Gastroesophageal sphincter (tissue), 3 donors: Measurements from ENCODE around the gene GFAP.

Experiments used
- EP300 ChIP-seq: sonication (generic); formaldehyde crosslinking; IDR thresholded peaks from one replicate; pipeline ENCODE4 v1.6.1; 2017; ENCODE audit warnings: antibody characterized with exemption, mild to moderate bottlenecking
- POLR2A ChIP-seq, 2 donors: fragments of 450-650 bp; IDR thresholded peaks; one replicate each; pipeline ENCODE4 v1.6.1; 2017; ENCODE audit warnings: antibody characterized with exemption in 2 of 2, mild to moderate bottlenecking in 2 of 2, moderate library complexity in 1 of 2
- POLR2AphosphoS5 ChIP-seq: sonication (generic); formaldehyde crosslinking; IDR thresholded peaks from one replicate; pipeline ENCODE4 v1.6.1; 2017; ENCODE audit warnings: antibody characterized with exemption
- TF ChIP-seq, protein P1 (sequence below), 4 experiments: fragments of 200-600 bp in 2 of 4; fragments of 450-650 bp in 2 of 4; sonication (generic) in 1 of 4; IDR thresholded peaks; one replicate each; pipeline ENCODE4 v1.5.1; 2017 to 2019; ENCODE audit warnings: antibody characterized with exemption in 4 of 4, mild to moderate bottlenecking in 2 of 4, moderate library complexity in 2 of 4

DNA sequence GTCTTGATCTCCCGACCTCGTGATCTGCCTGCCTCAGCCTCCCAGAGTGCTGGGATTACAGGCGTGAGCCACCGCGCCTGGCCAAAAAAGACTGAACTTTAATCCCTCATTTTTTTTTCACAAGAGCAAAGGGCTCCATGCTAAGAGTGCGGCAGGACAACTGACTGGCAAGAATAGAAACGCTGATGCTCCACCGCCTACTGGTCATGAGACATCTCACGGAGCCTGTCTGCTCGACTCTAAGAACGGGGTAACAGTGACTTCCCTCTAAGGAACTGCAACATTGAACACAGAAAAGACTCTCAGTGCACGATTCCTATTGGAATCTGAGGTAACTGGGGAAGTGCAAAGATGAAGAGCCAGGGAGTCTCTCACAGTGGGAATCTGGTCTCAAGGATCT is 43.7 kb downstream of the GFAP start:
- TF ChIP-seq POLR2A (IDR thresholded peaks at IDR 0.05) (no peak), EP300 (no peak), POLR2AphosphoS5 (no peak)
- TF ChIP-seq, protein P1, sequence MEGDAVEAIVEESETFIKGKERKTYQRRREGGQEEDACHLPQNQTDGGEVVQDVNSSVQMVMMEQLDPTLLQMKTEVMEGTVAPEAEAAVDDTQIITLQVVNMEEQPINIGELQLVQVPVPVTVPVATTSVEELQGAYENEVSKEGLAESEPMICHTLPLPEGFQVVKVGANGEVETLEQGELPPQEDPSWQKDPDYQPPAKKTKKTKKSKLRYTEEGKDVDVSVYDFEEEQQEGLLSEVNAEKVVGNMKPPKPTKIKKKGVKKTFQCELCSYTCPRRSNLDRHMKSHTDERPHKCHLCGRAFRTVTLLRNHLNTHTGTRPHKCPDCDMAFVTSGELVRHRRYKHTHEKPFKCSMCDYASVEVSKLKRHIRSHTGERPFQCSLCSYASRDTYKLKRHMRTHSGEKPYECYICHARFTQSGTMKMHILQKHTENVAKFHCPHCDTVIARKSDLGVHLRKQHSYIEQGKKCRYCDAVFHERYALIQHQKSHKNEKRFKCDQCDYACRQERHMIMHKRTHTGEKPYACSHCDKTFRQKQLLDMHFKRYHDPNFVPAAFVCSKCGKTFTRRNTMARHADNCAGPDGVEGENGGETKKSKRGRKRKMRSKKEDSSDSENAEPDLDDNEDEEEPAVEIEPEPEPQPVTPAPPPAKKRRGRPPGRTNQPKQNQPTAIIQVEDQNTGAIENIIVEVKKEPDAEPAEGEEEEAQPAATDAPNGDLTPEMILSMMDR (IDR thresholded peaks at IDR 0.05), result no peak
